ENCODE results near the gene INPP5K.

Gene INPP5K

DNA sequence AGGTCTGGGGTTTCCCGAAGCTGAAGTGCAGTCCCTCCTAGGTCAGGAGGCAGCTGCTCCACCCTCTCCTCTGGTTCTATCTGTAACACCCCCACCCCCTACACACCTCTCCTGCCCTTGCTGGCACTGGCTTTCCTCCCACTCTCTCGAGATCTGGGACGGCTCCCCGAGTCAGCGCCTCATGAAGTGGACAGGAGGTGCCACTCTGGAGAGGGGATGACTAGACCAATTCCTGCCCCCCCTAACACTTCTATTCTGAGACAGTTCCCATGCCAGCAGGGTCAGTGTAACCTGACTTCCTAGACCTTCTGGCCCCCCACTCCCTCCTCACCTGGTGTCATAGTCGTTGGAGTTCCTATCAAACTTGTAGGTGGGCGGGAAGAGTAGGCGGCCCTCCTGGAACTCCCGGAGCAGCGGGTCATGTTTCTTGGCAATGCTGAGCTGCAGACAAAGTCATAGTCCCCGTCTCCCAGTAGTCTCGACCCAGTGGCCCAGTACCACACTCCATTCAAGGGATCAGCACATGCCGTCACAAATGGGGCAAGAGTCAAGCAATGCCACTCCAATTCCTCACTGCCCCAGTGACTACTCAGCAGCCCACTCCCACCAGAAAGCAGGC, 9.7 kb downstream of the INPP5K start:
- H3K27ac ChIP-seq, result no peak overlapping the region
- peaks cover 15 to 63% (median 31%) of the 10 kb centered on the region in 11 experiments; a peak in 21 of 22 replicates for H3K36me3 ChIP-seq
- no peak for TF ChIP-seq Cebpa-rat (IDR thresholded peaks at IDR 0.05)
- no peaks in the 10 kb centered on the region for H3K9me3 ChIP-seq (replicated peaks in 1 of 11)
- peaks cover 0 to 16% (median 7%) of the 10 kb centered on the region in 10 experiments; a peak in 12 of 20 replicates for H3K4me1 ChIP-seq
- H3K4me3 ChIP-seq, result no peak overlapping the region
- H3K4me2 ChIP-seq, result no peak overlapping the region
- H3K27me3 ChIP-seq, result no peaks in the 10 kb centered on the region
- 0 out of 22 replicates have a peak overlapping the region, but pooled peaks of 1 of the 11 experiments have one; percentile 3 for H3K9ac ChIP-seq
- peaks cover 0 to 20% (median 0%) of the 10 kb centered on the region in 11 experiments; a peak in 7 of 22 replicates for H4K20me1 ChIP-seq

DNA sequence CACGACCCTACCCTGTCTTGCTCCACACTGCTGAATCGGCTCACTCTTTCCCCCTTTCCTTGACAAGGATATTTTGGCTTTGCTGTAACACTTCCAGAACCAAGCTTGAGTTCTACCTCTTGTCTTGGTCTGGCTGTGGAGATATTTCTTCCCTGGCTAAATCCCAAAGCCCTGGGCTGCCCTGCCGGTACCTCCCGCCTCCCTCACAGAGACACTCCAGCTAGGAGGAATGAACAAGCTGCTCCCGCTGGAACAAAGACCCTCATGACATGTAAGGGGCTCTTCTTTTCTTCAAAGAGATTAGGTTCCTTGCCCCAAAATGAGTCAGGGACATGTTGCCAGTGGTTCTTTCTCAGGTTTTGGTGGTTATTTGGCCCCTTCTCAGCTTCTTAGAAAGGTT, 10.8 kb downstream of the INPP5K start:
- Histone ChIP-seq H3K27me3 (no peaks in the 10 kb centered on the region), H3K9me3 (replicated peaks in 1 of 11) (no peaks in the 10 kb centered on the region), H3K4me3 (no peak overlapping the region), H3K4me2 (no peak overlapping the region), H3K9ac (peak overlapping the region in 2 of 11 experiments; percentile 5 to 15; a peak in 1 of 22 replicates), H3K36me3 (peaks cover 15 to 53% (median 27%) of the 10 kb centered on the region in 11 experiments; a peak in 21 of 22 replicates), H4K20me1 (peaks cover 0 to 20% (median 0%) of the 10 kb centered on the region in 11 experiments; a peak in 7 of 22 replicates), H3K4me1 (peaks cover 0 to 16% (median 7%) of the 10 kb centered on the region in 10 experiments; a peak in 12 of 20 replicates), H3K27ac (no peak overlapping the region)
- no peak for TF ChIP-seq Cebpa-rat (IDR thresholded peaks at IDR 0.05)

DNA sequence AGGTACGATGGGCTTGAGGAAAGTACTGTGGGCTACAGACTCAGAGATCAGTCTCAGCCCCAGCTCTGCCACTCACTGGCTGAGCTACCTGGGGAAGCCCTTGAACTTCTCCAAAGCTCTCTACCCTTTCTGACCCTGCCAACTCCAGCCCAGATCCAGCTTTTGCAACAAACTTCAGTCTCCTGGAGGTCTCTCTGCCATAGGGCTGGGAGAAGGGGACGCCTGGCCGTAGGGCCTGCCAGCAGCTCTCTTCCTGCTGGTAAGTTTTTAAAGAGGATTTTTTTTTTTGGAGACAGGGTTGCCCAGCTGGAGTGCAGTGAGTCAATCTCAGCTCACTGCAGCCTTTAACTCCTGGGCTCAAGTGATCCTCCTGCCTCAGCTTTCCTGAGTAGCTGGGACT, 11.5 kb downstream of the INPP5K start:
- Histone ChIP-seq H3K9ac (0 out of 22 replicates have a peak overlapping the region, but pooled peaks of 1 of the 11 experiments have one; percentile 15), H3K4me3 (no peak overlapping the region), H3K27ac (no peak overlapping the region), H3K4me2 (no peak overlapping the region), H3K4me1 (peaks cover 0 to 15% (median 7%) of the 10 kb centered on the region in 10 experiments; a peak in 12 of 20 replicates), H3K9me3 (replicated peaks in 1 of 11) (no peaks in the 10 kb centered on the region), H4K20me1 (peaks cover 0 to 19% (median 0%) of the 10 kb centered on the region in 11 experiments; a peak in 7 of 22 replicates), H3K36me3 (peaks cover 15 to 48% (median 27%) of the 10 kb centered on the region in 11 experiments; a peak in 21 of 22 replicates), H3K27me3 (no peaks in the 10 kb centered on the region)
- TF ChIP-seq Cebpa-rat (IDR thresholded peaks at IDR 0.05), result no peak

DNA sequence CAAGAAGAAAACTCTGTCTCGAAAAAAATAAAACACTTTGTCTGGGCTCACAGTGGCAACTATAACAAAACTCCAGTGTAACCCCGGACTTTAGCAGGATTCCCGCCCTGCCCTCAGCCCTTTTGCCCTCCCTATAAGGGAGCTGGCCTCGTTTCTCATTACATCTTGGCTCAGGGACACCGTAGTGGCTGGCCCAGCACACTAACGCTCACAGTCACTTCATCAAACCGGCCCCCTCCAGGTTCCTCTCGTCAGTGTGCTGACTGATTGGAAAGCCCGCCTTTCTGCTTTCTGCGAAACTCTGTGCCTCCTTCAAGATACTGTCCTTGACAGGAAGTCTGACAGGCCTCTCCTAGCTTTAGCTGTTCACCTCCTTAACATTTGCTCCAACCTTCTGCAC, 12.7 kb downstream of the INPP5K start:
- Histone ChIP-seq H3K4me3 (no peak overlapping the region), H3K9ac (no peak overlapping the region), H4K20me1 (peaks cover 0 to 11% (median 0%) of the 10 kb centered on the region in 11 experiments; a peak in 7 of 22 replicates), H3K27me3 (peaks cover 0 to 8% (median 4%) of the 10 kb centered on the region in 11 experiments; a peak in 12 of 22 replicates), H3K27ac (no peak overlapping the region), H3K9me3 (replicated peaks in 1 of 11) (no peaks in the 10 kb centered on the region), H3K4me2 (no peak overlapping the region), H3K36me3 (peaks cover 11 to 38% (median 21%) of the 10 kb centered on the region in 11 experiments; a peak in 21 of 22 replicates), H3K4me1 (peaks cover 0 to 13% (median 7%) of the 10 kb centered on the region in 10 experiments; a peak in 16 of 20 replicates)
- TF ChIP-seq Cebpa-rat (IDR thresholded peaks at IDR 0.05), result no peak

DNA sequence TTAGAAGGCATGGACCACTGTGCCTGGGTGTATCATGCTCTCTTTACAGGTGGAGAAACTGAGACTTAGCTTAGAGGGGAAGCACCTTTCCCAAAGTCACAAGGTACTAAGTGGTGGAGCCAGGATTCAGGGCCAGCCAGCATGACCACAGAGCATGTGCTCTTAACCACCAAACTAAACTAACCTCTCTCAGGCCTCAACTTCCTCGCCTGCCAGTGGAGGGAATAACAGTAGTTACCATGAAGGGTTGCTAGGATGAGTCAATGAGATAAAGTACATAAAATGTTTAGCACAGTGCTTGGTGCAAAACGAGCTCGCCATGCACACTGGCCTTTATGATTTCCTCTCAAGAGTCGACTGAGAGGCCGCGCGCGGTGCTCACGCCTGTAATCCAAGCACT, 17.5 kb downstream of the INPP5K start:
- Histone ChIP-seq H3K4me1 (peaks cover 15 to 31% (median 25%) of the 10 kb centered on the region in 10 experiments), H4K20me1 (peaks cover 0 to 40% (median 14%) of the 10 kb centered on the region in 11 experiments; a peak in 14 of 22 replicates), H3K9ac (no peak overlapping the region), H3K27ac (no peak overlapping the region), H3K9me3 (replicated peaks in 1 of 11) (no peaks in the 10 kb centered on the region), H3K4me3 (no peak overlapping the region), H3K36me3 (peaks cover 0 to 31% (median 14%) of the 10 kb centered on the region in 11 experiments; a peak in 11 of 22 replicates), H3K4me2 (peak overlapping the region in 10 of 11 experiments; percentile 49 to 68 (median 60); a peak in 12 of 22 replicates), H3K27me3 (peaks cover 11 to 24% (median 19%) of the 10 kb centered on the region in 11 experiments; a peak in 19 of 22 replicates)
- no peak for TF ChIP-seq Cebpa-rat (IDR thresholded peaks at IDR 0.05)

DNA sequence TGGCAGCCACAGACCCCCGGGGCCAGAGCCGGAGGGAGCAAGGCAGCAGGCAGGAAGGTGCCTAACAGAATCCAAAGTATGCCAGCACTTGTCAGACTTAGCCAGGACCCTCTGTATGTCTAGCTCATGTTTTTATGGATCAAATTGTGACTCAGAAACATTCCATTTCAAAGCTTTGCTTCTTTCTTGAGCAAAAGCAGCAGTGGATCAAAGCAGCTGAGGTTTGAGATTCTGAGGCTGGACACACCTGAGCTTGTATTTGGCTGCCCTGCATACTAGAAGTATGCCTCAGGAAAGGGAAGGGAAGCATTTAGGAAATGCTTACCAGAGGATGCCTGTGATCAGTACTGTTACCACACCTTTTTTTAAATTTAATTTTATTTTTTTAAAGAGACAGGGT, 18.2 kb downstream of the INPP5K start:
- Histone ChIP-seq H3K27me3 (peaks cover 11 to 24% (median 19%) of the 10 kb centered on the region in 11 experiments; a peak in 19 of 22 replicates), H3K4me1 (peaks cover 21 to 38% (median 31%) of the 10 kb centered on the region in 10 experiments), H3K4me3 (no peak overlapping the region), H4K20me1 (peaks cover 0 to 40% (median 18%) of the 10 kb centered on the region in 11 experiments; a peak in 15 of 22 replicates), H3K27ac (no peak overlapping the region), H3K4me2 (peak overlapping the region; percentile 31 to 75 (median 60)), H3K36me3 (peaks cover 0 to 31% (median 14%) of the 10 kb centered on the region in 11 experiments; a peak in 11 of 22 replicates), H3K9me3 (replicated peaks in 1 of 11) (no peaks in the 10 kb centered on the region), H3K9ac (peak overlapping the region in 2 of 11 experiments; percentile 22 to 34; a peak in 2 of 22 replicates)
- no peak for TF ChIP-seq Cebpa-rat (IDR thresholded peaks at IDR 0.05)

DNA sequence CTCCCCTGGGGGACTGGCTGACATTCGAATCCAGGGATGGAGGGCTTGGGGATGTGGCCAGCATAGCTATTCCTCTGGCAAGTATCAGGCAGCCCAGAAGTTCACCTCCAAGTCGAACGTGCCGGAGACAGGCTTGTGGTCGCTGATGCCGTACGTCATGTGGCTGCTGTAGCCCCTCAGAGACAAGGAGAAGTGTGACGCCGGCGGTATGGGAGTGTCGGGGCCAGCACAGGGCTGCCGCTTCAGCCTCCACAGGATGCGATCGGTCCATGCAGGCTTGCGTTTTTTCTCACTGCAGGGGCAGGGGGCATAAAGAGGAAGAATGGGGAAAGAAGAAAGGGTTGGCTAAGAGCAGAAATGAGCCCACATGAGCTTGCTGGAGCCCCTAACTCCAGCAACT, 18.6 kb downstream of the INPP5K start:
- no peak for TF ChIP-seq Cebpa-rat (IDR thresholded peaks at IDR 0.05)
- Histone ChIP-seq H3K36me3 (peaks cover 0 to 31% (median 14%) of the 10 kb centered on the region in 11 experiments; a peak in 11 of 22 replicates), H4K20me1 (peaks cover 0 to 40% (median 22%) of the 10 kb centered on the region in 11 experiments; a peak in 17 of 22 replicates), H3K9me3 (replicated peaks in 1 of 11) (no peaks in the 10 kb centered on the region), H3K27me3 (peaks cover 11 to 25% (median 20%) of the 10 kb centered on the region in 11 experiments; a peak in 20 of 22 replicates), H3K27ac (no peak overlapping the region), H3K9ac (peak overlapping the region in 2 of 11 experiments; percentile 22 to 34; a peak in 3 of 22 replicates), H3K4me3 (no peak overlapping the region), H3K4me1 (peaks cover 25 to 42% (median 35%) of the 10 kb centered on the region in 10 experiments), H3K4me2 (peak overlapping the region; percentile 31 to 75 (median 60))

DNA sequence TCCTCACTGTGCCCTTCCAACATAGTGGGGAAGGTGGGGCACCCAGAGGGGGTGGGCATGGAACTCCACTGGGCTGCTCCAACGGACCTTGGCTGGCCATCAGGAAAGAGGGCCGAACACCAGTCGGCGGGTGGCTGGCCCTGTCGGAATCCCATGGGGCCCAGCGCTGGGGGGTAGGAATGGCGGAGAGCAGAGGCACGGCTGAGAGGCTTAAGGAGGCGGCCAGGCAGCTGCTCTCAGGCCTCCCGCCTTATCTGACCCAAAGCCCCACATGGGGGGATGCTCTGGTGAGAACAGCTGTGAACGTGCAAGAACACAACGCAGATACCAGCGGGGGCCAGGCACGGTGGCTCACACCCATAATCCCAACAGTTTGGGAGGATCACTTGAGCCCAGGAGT, 19.5 kb downstream of the INPP5K start:
- TF ChIP-seq Cebpa-rat (IDR thresholded peaks at IDR 0.05), result no peak
- no peak overlapping the region for H3K27ac ChIP-seq

More for the DNA sequence above, 19.5 kb downstream of the INPP5K start:
- peaks cover 0 to 31% (median 14%) of the 10 kb centered on the region in 11 experiments; a peak in 11 of 22 replicates for H3K36me3 ChIP-seq
- H4K20me1 ChIP-seq, result peaks cover 0 to 50% (median 30%) of the 10 kb centered on the region in 11 experiments; a peak in 17 of 22 replicates
- H3K4me2 ChIP-seq, result peak overlapping the region in 1 of 11 experiments; percentile 49; a peak in 1 of 22 replicates
- H3K9me3 ChIP-seq (replicated peaks in 1 of 11), result no peaks in the 10 kb centered on the region
- H3K4me3 ChIP-seq, result no peak overlapping the region
- no peak overlapping the region for H3K9ac ChIP-seq
- peaks cover 15 to 34% (median 28%) of the 10 kb centered on the region in 11 experiments; a peak in 21 of 22 replicates for H3K27me3 ChIP-seq
- H3K4me1 ChIP-seq, result peaks cover 35 to 46% (median 44%) of the 10 kb centered on the region in 10 experiments

Data from BLaER1 treated with 17β-estradiol and CSF1 and Interleukin-3, amounts not matched to agents 10 nM and 100 nM (cell line).